K562 (cell line): ENCODE measurements around the gene SBK3. TPM values are rescaled to one million over a fixed set of nuclear protein-coding genes. Genes with fewer than 3 reads are reported as not detected.

Experiments
- ASH1L ChIP-seq: fragments of 450-650 bp; IDR thresholded peaks from 2 replicates; pipeline ENCODE4 v1.6.1; 2018; ENCODE audit warnings: borderline replicate concordance, mild to moderate bottlenecking, low read depth; ENCODE audit not compliant: partially characterized antibody
- CSDE1 ChIP-seq, 2 experiments: fragments of 450-650 bp; IDR thresholded peaks; 2 replicates each; pipeline ENCODE4 v1.6.1; 2016; ENCODE audit warnings: mild to moderate bottlenecking in 1 of 2
- NR3C1 ChIP-seq: sonication (generic); formaldehyde crosslinking; IDR thresholded peaks from 2 replicates; pipeline ENCODE4 v1.8.1; 2022; ENCODE audit warnings: missing genetic modification reagents
- RBM15 ChIP-seq: fragments of 200-400 bp; formaldehyde crosslinking; IDR thresholded peaks from 2 replicates; pipeline ENCODE4 v1.6.1; 2018; ENCODE audit warnings: mild to moderate bottlenecking, low read length, moderate library complexity; ENCODE audit not compliant: insufficient read depth
- SAP30 ChIP-seq: fragments of 200-600 bp; sonication (generic); IDR thresholded peaks from 2 replicates; pipeline ENCODE4 v1.6.1; 2012; ENCODE audit warnings: borderline replicate concordance, low read depth, mild to moderate bottlenecking, moderate library complexity, low read length, control low read depth, inconsistent platforms; ENCODE audit not compliant: insufficient read depth, poor library complexity, severe bottlenecking
- TSC22D4 ChIP-seq: fragments of 450-650 bp; IDR thresholded peaks from 2 replicates; pipeline ENCODE4 v1.6.1; 2016; ENCODE audit warnings: missing genetic modification characterization, missing biosample characterization, control low read depth
- ZNF695 ChIP-seq: fragments of 450-650 bp; formaldehyde crosslinking; IDR thresholded peaks from 2 replicates; pipeline ENCODE4 v1.4.0; 2020; ENCODE audit warnings: mild to moderate bottlenecking, moderate library complexity
- ZSCAN32 ChIP-seq: fragments of 450-650 bp; formaldehyde crosslinking; IDR thresholded peaks from 2 replicates; pipeline ENCODE4 v1.4.0; 2020; ENCODE audit warnings: mild to moderate bottlenecking, moderate library complexity
- polyA plus RNA-seq, 8 experiments: library from polyadenylated mRNA; depleted of rRNA in 4 of 8; stranded (reverse) in 5 of 8; unstranded in 3 of 8; fragments of >200 nt; fragmentation: Nextera tagmentation in 2 of 8; fragmentation: Illumina TruSeq in 1 of 8; extraction: Ambion mirVana in 2 of 8; extraction: Trizol in 1 of 8; gene quantifications; 2 replicates each; pipeline versions ENCODE4 v1.2.1 to v1.2.3, GENCODE V29; 2011 to 2014; ENCODE audit warnings: inconsistent platforms in 1 of 8, missing spikeins in 1 of 8
- total RNA-seq, 7 experiments: library from RNA; depleted of rRNA in 6 of 7; stranded (reverse); fragments of >200 nt in 6 of 7; fragmentation: Illumina TruSeq in 2 of 7; extraction: Trizol in 2 of 7; gene quantifications; 2 replicates each; pipeline versions ENCODE4 v1.2.1 to v1.2.3, GENCODE V29; 2011 to 2021; ENCODE audit warnings: low replicate concordance in 1 of 7
- TF ChIP-seq, protein P1 (sequence below), 2 experiments: fragments of 450-650 bp; formaldehyde crosslinking in 1 of 2; IDR thresholded peaks; 2 replicates each; pipeline versions ENCODE4 v1.4.0 to v1.6.1; 2014 to 2020; ENCODE audit warnings: mild to moderate bottlenecking in 2 of 2, borderline replicate concordance in 1 of 2, low read depth in 1 of 2
- TF ChIP-seq, protein P2 (sequence below): fragments of 250-450 bp; sonication (Bioruptor Pico); IDR thresholded peaks from 2 replicates; pipeline ENCODE4 v1.8.0; 2022; ENCODE audit warnings: moderate library complexity, mild to moderate bottlenecking, inconsistent platforms

The SBK3 gene
- total and polyA plus RNA-seq, 9 of the 15 experiments (the other 6 are each of a cell fraction or from before 2014, with no cell fraction given), result 0.11 to 0.43 (median 0.13) TPM; not detected in 6

DNA sequence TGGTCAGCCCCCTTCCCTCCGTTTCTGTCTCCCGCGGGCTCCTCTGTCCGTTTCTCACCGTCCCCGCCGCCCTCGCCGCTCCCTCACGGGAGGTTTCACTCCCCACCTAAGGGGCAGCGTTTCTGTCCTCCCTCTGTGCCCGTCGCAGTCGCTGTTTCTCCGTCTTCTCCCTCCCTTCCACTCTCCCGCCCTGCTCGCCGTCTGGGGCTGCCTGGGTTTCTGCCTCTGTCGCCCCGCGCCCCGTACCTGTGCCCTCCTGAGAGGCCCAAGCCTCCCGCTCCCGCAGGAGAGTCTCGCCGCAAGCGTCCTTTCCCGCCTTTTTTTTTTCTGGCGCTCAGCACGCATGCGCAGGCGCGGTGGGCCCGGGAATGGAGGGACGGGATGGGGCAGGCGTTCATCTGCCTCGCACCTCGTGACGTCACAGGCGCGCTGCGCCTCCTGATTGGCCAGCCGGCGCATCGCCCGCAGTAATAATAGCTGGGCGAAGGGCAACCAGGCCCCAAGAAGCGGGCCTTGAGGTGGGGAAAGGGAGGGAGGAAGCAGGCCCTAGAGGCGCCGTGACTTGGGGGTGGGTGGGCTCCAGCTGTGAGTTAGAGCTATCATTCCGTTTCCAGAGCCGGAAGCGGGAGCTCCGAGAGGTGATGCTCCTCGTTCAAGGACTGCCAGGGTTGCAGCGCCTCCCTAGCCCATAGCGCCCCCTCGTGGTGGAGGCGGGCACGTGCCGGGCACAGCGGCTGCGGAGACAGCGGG is 41.7 kb downstream of the SBK3 start (continued):
- TF ChIP-seq, protein P1, sequence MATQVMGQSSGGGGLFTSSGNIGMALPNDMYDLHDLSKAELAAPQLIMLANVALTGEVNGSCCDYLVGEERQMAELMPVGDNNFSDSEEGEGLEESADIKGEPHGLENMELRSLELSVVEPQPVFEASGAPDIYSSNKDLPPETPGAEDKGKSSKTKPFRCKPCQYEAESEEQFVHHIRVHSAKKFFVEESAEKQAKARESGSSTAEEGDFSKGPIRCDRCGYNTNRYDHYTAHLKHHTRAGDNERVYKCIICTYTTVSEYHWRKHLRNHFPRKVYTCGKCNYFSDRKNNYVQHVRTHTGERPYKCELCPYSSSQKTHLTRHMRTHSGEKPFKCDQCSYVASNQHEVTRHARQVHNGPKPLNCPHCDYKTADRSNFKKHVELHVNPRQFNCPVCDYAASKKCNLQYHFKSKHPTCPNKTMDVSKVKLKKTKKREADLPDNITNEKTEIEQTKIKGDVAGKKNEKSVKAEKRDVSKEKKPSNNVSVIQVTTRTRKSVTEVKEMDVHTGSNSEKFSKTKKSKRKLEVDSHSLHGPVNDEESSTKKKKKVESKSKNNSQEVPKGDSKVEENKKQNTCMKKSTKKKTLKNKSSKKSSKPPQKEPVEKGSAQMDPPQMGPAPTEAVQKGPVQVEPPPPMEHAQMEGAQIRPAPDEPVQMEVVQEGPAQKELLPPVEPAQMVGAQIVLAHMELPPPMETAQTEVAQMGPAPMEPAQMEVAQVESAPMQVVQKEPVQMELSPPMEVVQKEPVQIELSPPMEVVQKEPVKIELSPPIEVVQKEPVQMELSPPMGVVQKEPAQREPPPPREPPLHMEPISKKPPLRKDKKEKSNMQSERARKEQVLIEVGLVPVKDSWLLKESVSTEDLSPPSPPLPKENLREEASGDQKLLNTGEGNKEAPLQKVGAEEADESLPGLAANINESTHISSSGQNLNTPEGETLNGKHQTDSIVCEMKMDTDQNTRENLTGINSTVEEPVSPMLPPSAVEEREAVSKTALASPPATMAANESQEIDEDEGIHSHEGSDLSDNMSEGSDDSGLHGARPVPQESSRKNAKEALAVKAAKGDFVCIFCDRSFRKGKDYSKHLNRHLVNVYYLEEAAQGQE (IDR thresholded peaks at IDR 0.05; ENCODE audit: borderline replicate concordance), result peak; percentile 86
- TF ChIP-seq, protein P1 (CRISPR knock-in tag; IDR thresholded peaks at IDR 0.05; ENCODE audit: low read depth), result no peak
- no peak for TF ChIP-seq TSC22D4
- TF ChIP-seq CSDE1 (IDR thresholded peaks at IDR 0.05), result peak in 1 of 2 experiments; percentile 92; a peak in 2 of 4 replicates
- peak; percentile 99 for TF ChIP-seq NR3C1 (CRISPR knock-in tag)
- TF ChIP-seq, protein P2, sequence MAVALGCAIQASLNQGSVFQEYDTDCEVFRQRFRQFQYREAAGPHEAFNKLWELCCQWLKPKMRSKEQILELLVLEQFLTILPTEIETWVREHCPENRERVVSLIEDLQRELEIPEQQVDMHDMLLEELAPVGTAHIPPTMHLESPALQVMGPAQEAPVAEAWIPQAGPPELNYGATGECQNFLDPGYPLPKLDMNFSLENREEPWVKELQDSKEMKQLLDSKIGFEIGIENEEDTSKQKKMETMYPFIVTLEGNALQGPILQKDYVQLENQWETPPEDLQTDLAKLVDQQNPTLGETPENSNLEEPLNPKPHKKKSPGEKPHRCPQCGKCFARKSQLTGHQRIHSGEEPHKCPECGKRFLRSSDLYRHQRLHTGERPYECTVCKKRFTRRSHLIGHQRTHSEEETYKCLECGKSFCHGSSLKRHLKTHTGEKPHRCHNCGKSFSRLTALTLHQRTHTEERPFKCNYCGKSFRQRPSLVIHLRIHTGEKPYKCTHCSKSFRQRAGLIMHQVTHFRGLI, result no peak
- no peak for TF ChIP-seq RBM15
- no peak for TF ChIP-seq ZSCAN32 (CRISPR knock-in tag)
- TF ChIP-seq SAP30, result no peak
- peak; percentile 73 for TF ChIP-seq ASH1L
- TF ChIP-seq ZNF695 (CRISPR knock-in tag), result no peak
